Lower lobe of right lung (tissue), 2 donors: Measurements from ENCODE around the gene PXK. TPM values are rescaled to one million over a fixed set of nuclear protein-coding genes. Genes with fewer than 3 reads are reported as not detected.

Experiments used
- ATAC-seq, 2 donors: fragments of 200-7000 bp; cut with Tn5 transposase; one replicate each; pipeline ENCODE4 v1.9.1; 2020 to 2022; ENCODE audit warnings: mild to moderate bottlenecking in 2 of 2, moderate library complexity in 2 of 2
- DNase-seq: peaks from one replicate; pipeline ENCODE4 v3.0.0-alpha.2; 2020
- H3K27ac ChIP-seq: fragments of 200-600 bp; one replicate; pipeline ENCODE4 v1.8.0; 2022
- H3K27me3 ChIP-seq: fragments of 200-600 bp; one replicate; pipeline ENCODE4 v1.8.0; 2022; ENCODE audit warnings: low read depth
- H3K36me3 ChIP-seq: fragments of 200-600 bp; one replicate; pipeline ENCODE4 v1.8.0; 2022; ENCODE audit warnings: mild to moderate bottlenecking
- H3K4me1 ChIP-seq: fragments of 200-600 bp; one replicate; pipeline ENCODE4 v1.8.0; 2022
- H3K4me3 ChIP-seq: fragments of 200-600 bp; one replicate; pipeline ENCODE4 v1.8.0; 2022; ENCODE audit warnings: mild to moderate bottlenecking
- H3K9me3 ChIP-seq: fragments of 200-600 bp; one replicate; pipeline ENCODE4 v1.8.0; 2022
- CTCF ChIP-seq: fragments of 200-600 bp; IDR thresholded peaks from one replicate; pipeline ENCODE4 v1.8.0; 2022; ENCODE audit warnings: antibody characterized with exemption, mild to moderate bottlenecking
- intact Hi-C: fragments of 100-400 bp; cut with DNase I; formaldehyde crosslinking; loops from one replicate; pipeline ENCODE4 v1.11.0; 2022
- total RNA-seq: library from RNA; stranded (reverse); fragmentation: NEBNext Ultra II Directional; extraction: Animal tissue kit (Norgen Biotek cat#: 25700); gene quantifications from one replicate; pipeline ENCODE4 v1.2.1, GENCODE V29; 2021
- donor health status: DM: no; HTN: yes; CAD: no; lungs with severe emphysema.

The PXK gene
- total RNA-seq, 1 donor from 2014 or later, result 23.7 TPM

GRCh38 chr3:58345457-58345856 is 12.8 kb downstream of the PXK start:
- no peak overlapping the region for H3K27ac ChIP-seq
- intact Hi-C loops, result no loop called here
- H3K27me3 ChIP-seq, result no peaks in the 10 kb centered on the region
- no peak for DNase-seq
- no peak for ATAC-seq
- peaks cover 13% of the 10 kb centered on the region for H3K4me1 ChIP-seq
- peaks cover 20% of the 10 kb centered on the region for H3K36me3 ChIP-seq
- no peak overlapping the region for H3K4me3 ChIP-seq
- no peak for TF ChIP-seq CTCF
- H3K9me3 ChIP-seq, result no peaks in the 10 kb centered on the region

DNA sequence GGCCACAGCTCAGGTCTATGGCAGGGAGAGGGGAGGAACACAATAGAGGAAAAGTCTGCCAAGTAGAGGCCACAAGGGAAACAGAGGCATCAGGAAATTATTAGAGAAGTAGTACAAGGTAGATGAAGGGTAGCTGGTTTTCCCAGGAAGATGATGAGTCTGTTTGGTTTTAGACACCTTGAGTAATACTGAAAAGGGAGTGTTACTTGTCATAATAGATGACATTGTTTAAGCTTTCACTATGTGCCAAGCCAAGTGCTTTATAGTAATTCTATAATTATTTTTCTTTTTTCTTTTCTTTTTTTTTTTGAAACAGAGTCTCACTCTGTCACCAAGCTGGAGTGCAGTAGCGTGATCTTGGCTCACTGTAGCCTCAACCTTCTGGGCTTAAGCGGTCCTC is 13.7 kb downstream of the PXK start:
- no peak for TF ChIP-seq CTCF
- no peak overlapping the region for H3K4me3 ChIP-seq
- H3K36me3 ChIP-seq, result peaks cover 14% of the 10 kb centered on the region
- intact Hi-C loops, result no loop called here
- no peak overlapping the region for H3K27ac ChIP-seq
- peaks cover 18% of the 10 kb centered on the region for H3K4me1 ChIP-seq
- no peaks in the 10 kb centered on the region for H3K9me3 ChIP-seq
- H3K27me3 ChIP-seq, result no peaks in the 10 kb centered on the region
- no peak for ATAC-seq
- no peak for DNase-seq

DNA sequence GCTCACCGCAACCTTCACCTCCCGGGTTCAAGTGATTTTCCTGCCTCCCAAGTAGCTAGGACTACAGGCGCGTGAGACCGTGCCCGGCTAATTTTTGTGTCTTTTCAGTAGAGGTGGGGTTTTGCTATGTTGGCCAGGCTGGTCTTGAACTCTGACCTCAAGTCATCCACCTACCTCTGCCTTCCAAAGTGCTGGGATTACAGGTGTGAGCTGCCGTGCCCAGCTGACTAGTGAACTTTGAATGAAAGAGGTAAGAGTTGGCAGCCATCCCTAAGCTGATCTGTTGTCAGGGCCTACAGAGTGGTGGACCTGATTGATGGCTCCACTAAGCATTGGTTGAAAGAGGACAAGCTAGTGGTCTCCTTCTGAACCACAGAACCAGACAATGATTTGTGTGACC is 15.3 kb downstream of the PXK start:
- intact Hi-C loops, result no loop called here
- Histone ChIP-seq H3K4me3 (no peak overlapping the region), H3K9me3 (no peaks in the 10 kb centered on the region), H3K36me3 (peaks cover 13% of the 10 kb centered on the region), H3K27me3 (no peaks in the 10 kb centered on the region), H3K27ac (no peak overlapping the region), H3K4me1 (peaks cover 18% of the 10 kb centered on the region)
- DNase-seq (no peak), ATAC-seq (no peak)
- no peak for TF ChIP-seq CTCF

DNA sequence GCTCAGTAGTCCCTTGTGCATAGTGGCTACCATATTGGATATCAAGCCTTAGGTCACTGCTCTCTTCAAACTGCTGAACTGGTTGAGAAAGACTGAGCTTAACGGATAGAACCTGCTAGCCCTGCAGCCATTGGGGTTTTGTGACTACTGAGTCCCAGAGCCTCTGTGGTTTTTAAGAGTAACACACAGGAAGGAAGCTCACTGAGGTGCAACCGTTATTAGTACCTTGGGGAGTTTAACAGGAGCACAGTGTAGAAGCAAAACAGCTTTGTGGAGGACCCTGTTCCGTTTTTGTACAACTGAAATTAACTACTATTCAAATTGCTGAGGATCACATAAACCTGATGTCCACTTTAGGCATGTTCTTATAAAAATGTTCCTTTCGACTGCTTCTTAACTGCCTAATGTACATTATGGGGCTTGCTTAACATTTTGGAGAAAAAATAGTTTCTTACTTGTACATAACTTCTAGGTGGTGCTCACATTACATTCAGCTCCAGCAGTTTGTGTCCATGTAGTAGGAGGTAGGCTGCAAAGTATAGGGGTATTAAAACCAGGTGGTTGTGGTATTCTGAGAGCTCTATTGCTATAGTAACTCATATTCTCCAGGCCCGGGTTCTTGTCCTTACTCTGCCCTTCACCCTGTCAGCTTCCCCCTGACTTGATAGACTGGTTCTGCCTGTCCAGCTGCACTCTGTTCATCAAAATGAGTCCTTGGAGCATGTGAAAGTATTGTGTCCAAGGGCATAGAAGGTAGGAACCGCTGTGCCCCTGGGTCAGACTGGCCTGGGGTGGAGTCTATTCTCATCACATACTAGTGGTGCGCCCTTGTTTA is 17.3 kb downstream of the PXK start:
- peaks cover 31% of the 10 kb centered on the region for H3K4me1 ChIP-seq
- no peak overlapping the region for H3K4me3 ChIP-seq
- H3K27me3 ChIP-seq, result no peaks in the 10 kb centered on the region
- H3K27ac ChIP-seq, result no peak overlapping the region
- no peaks in the 10 kb centered on the region for H3K9me3 ChIP-seq
- ATAC-seq (peak; percentile 18 to 51), DNase-seq (no peak)
- peaks cover 8% of the 10 kb centered on the region for H3K36me3 ChIP-seq
- intact Hi-C loops, result no loop called here
- no peak for TF ChIP-seq CTCF

- no peak for DNase-seq
- no peaks in the 10 kb centered on the region for H3K27me3 ChIP-seq
- peaks cover 33% of the 10 kb centered on the region for H3K4me1 ChIP-seq
- H3K27ac ChIP-seq, result no peak overlapping the region
- no peak for TF ChIP-seq CTCF
- peaks cover 8% of the 10 kb centered on the region for H3K36me3 ChIP-seq
- H3K4me3 ChIP-seq, result no peak overlapping the region
- intact Hi-C loops, result no loop called here
- no peaks in the 10 kb centered on the region for H3K9me3 ChIP-seq
- ATAC-seq, result peak; percentile 60 to 68
Measured at GRCh38 chr3:58350627-58351013, 17.9 kb downstream of the PXK start.
